GM11168 (cell line): Measurements from ENCODE around the gene PLEKHG2.

Source experiments
- in situ Hi-C: fragments of 300-500 bp; cut with MboI; formaldehyde crosslinking; loops from one replicate; pipeline ENCODE4 v1.12.0; 2022; ENCODE audit warnings: low sequenced_read_pairs; ENCODE audit not compliant: unreplicated experiment

PLEKHG2 gene

GRCh38 chr19:39474139-39474620, 61.7 kb downstream of the PLEKHG2 start:
- in situ Hi-C loops: no loop called here

GRCh38 chr19:39475748-39476147, 63.3 kb downstream of the PLEKHG2 start:
- in situ Hi-C loops: no loop called here
